Chondrocyte (in vitro differentiated cells): ENCODE measurements around the gene FCAR. TPM values are rescaled to one million over a fixed set of nuclear protein-coding genes. Genes with fewer than 3 reads are reported as not detected.
A peak's percentile ranks its signal among the peaks of the same experiment; 100 is the strongest.
"Not testable (repeated sequence)": the region's sequence is repeated elsewhere in the genome, so short reads cannot be mapped to it uniquely, and the experiment has no call there.

Source experiments
- DNase-seq: peaks from one replicate; pipeline ENCODE4 v3.0.0; 2021; ENCODE audit warnings: mixed read lengths, low spot score
- H3K27ac Mint-ChIP-seq: one replicate; pipeline ENCODE4 v1.8.0; 2021; ENCODE audit warnings: mild to moderate bottlenecking, moderate library complexity, mixed read lengths; ENCODE audit not compliant: unreplicated experiment
- H3K27me3 Mint-ChIP-seq: 2 replicates; pipeline ENCODE4 v1.8.0; 2021; ENCODE audit warnings: low read depth, mixed read lengths
- H3K36me3 Mint-ChIP-seq: 2 replicates; pipeline ENCODE4 v1.8.0; 2021; ENCODE audit warnings: low read depth, mixed read lengths
- H3K4me1 Mint-ChIP-seq: 2 replicates; pipeline ENCODE4 v1.8.0; 2021; ENCODE audit warnings: low read depth, mild to moderate bottlenecking, mixed read lengths
- H3K4me3 Mint-ChIP-seq: one replicate; pipeline ENCODE4 v1.8.0; 2021; ENCODE audit warnings: mild to moderate bottlenecking, moderate library complexity, mixed read lengths; ENCODE audit not compliant: unreplicated experiment
- H3K9me3 Mint-ChIP-seq: 2 replicates; pipeline ENCODE4 v1.8.0; 2021; ENCODE audit warnings: low read depth, mixed read lengths
- CTCF ChIP-seq: fragments of 200-600 bp; sonication (generic); IDR thresholded peaks from 2 replicates; pipeline ENCODE4 v1.5.0; 2021; ENCODE audit warnings: antibody characterized with exemption, mild to moderate bottlenecking, moderate library complexity
- total RNA-seq: library from RNA; stranded (reverse); gene quantifications from 3 replicates; pipeline ENCODE4 v1.2.1, GENCODE V29; 2021

Gene FCAR
- total RNA-seq, 1 donor from 2014 or later, result not detected

- Mint-ChIP-seq H3K27me3 (no peaks in the 10 kb centered on the region), H3K4me3 (no peak overlapping the region), H3K27ac (no peak overlapping the region), H3K9me3 (peaks cover 6% of the 10 kb centered on the region), H3K36me3 (no peaks in the 10 kb centered on the region), H3K4me1 (no peaks in the 10 kb centered on the region)
- TF ChIP-seq CTCF, result no peak
- DNase-seq, result peak; percentile 28
Observed at GRCh38 chr19:54916822-54917221, 42.8 kb downstream of the FCAR start.

GRCh38 chr19:54918499-54918898 is 44.5 kb downstream of the FCAR start:
- DNase-seq, result peak; percentile 57
- H3K27ac Mint-ChIP-seq, result no peak overlapping the region
- H3K9me3 Mint-ChIP-seq, result no peaks in the 10 kb centered on the region
- H3K4me1 Mint-ChIP-seq, result no peaks in the 10 kb centered on the region
- H3K27me3 Mint-ChIP-seq, result no peaks in the 10 kb centered on the region
- no peak for TF ChIP-seq CTCF
- H3K36me3 Mint-ChIP-seq, result no peaks in the 10 kb centered on the region
- no peak overlapping the region for H3K4me3 Mint-ChIP-seq

- H3K27me3 Mint-ChIP-seq, H3K4me3 Mint-ChIP-seq, H3K27ac Mint-ChIP-seq, H3K4me1 Mint-ChIP-seq, H3K36me3 Mint-ChIP-seq, H3K9me3 Mint-ChIP-seq: not testable (repeated sequence)
- peak; percentile 20 for DNase-seq
- peak; percentile 58 for TF ChIP-seq CTCF
Observed at GRCh38 chr19:54919646-54920563, 45.9 kb downstream of the FCAR start.

- no peaks in the 10 kb centered on the region for H3K27me3 Mint-ChIP-seq
- no peak for TF ChIP-seq CTCF
- no peak for DNase-seq
- peaks cover 4% of the 10 kb centered on the region for H3K9me3 Mint-ChIP-seq
- H3K4me3 Mint-ChIP-seq, result no peak overlapping the region
- no peaks in the 10 kb centered on the region for H3K4me1 Mint-ChIP-seq
- H3K27ac Mint-ChIP-seq, result no peak overlapping the region
- H3K36me3 Mint-ChIP-seq, result no peaks in the 10 kb centered on the region
Observed at GRCh38 chr19:54921082-54921481, 47.0 kb downstream of the FCAR start.

- peaks cover 10% of the 10 kb centered on the region for H3K9me3 Mint-ChIP-seq
- no peak for TF ChIP-seq CTCF
- no peak for DNase-seq
- H3K36me3 Mint-ChIP-seq, result no peaks in the 10 kb centered on the region
- no peak overlapping the region for H3K4me3 Mint-ChIP-seq
- no peaks in the 10 kb centered on the region for H3K27me3 Mint-ChIP-seq
- no peak overlapping the region for H3K27ac Mint-ChIP-seq
- no peaks in the 10 kb centered on the region for H3K4me1 Mint-ChIP-seq
Observed at GRCh38 chr19:54923276-54923675, 49.2 kb downstream of the FCAR start.
